DND-41 (cell line): ENCODE measurements around the gene FAM20B.

Experiments
- ATAC-seq: fragments of 200-7000 bp; cut with Tn5 transposase; 3 replicates; pipeline ENCODE4 v1.9.1; 2021; ENCODE audit warnings: low read depth; ENCODE audit not compliant: insufficient read depth
- DNase-seq: peaks from one replicate; pipeline ENCODE4 v3.0.0-alpha.2; 2020
- H2AFZ ChIP-seq: 2 replicates; pipeline ENCODE4 v1.6.0; 2012; ENCODE audit warnings: low read depth, low read length
- H3K27ac ChIP-seq: 2 replicates; pipeline ENCODE4 v1.5.1; 2012; ENCODE audit warnings: low read length, inconsistent platforms
- H3K27me3 ChIP-seq: fragments of 200-600 bp; sonication (generic); 2 replicates; pipeline ENCODE4 v1.6.0; 2012; ENCODE audit warnings: low read length, mild to moderate bottlenecking, inconsistent platforms; ENCODE audit not compliant: insufficient read depth, poor library complexity
- H3K36me3 ChIP-seq: 2 replicates; pipeline ENCODE4 v1.5.1; 2012; ENCODE audit warnings: low read length, inconsistent platforms; ENCODE audit not compliant: insufficient read depth
- H3K4me1 ChIP-seq: 2 replicates; pipeline ENCODE4 v1.5.1; 2012; ENCODE audit warnings: mild to moderate bottlenecking, low read length; ENCODE audit not compliant: insufficient read depth
- H3K4me2 ChIP-seq: 2 replicates; pipeline ENCODE4 v1.6.0; 2012; ENCODE audit warnings: mild to moderate bottlenecking, moderate library complexity, low read length, inconsistent platforms; ENCODE audit not compliant: insufficient read depth
- H3K4me3 ChIP-seq, 2 experiments: fragments of 200-600 bp in 1 of 2; shearing (Covaris generic) in 1 of 2; 2 replicates each; pipeline ENCODE4 v1.5.1; 2012 to 2016; ENCODE audit warnings: inconsistent platforms in 2 of 2, low read length in 2 of 2, mild to moderate bottlenecking in 2 of 2, low read depth in 1 of 2, moderate library complexity in 1 of 2
- H3K79me2 ChIP-seq: 2 replicates; pipeline ENCODE4 v1.6.0; 2012; ENCODE audit warnings: low read length, inconsistent platforms; ENCODE audit not compliant: insufficient read depth
- H3K9ac ChIP-seq: 2 replicates; pipeline ENCODE4 v1.6.0; 2012; ENCODE audit warnings: low read depth, mild to moderate bottlenecking, inconsistent platforms, low read length, moderate library complexity
- H3K9me3 ChIP-seq: 2 replicates; pipeline ENCODE4 v1.5.1; 2012; ENCODE audit warnings: low read length, moderate library complexity, mild to moderate bottlenecking, inconsistent platforms; ENCODE audit not compliant: insufficient read depth, severe bottlenecking
- H4K20me1 ChIP-seq: 2 replicates; pipeline ENCODE4 v1.6.0; 2012; ENCODE audit warnings: low read length; ENCODE audit not compliant: insufficient read depth
- EZH2 ChIP-seq: IDR thresholded peaks from 3 replicates; pipeline ENCODE4 v1.6.1; 2012; ENCODE audit warnings: borderline replicate concordance, low read depth, mild to moderate bottlenecking, moderate library complexity, low read length, inconsistent platforms; ENCODE audit not compliant: severe bottlenecking
- TF ChIP-seq, protein P1 (sequence below): IDR thresholded peaks from 2 replicates; pipeline ENCODE4 v1.5.1; 2012; ENCODE audit warnings: borderline replicate concordance, low read length, moderate library complexity, mild to moderate bottlenecking; ENCODE audit not compliant: poor library complexity, severe bottlenecking; ENCODE audit errors: extremely low read depth

FAM20B gene

DNA sequence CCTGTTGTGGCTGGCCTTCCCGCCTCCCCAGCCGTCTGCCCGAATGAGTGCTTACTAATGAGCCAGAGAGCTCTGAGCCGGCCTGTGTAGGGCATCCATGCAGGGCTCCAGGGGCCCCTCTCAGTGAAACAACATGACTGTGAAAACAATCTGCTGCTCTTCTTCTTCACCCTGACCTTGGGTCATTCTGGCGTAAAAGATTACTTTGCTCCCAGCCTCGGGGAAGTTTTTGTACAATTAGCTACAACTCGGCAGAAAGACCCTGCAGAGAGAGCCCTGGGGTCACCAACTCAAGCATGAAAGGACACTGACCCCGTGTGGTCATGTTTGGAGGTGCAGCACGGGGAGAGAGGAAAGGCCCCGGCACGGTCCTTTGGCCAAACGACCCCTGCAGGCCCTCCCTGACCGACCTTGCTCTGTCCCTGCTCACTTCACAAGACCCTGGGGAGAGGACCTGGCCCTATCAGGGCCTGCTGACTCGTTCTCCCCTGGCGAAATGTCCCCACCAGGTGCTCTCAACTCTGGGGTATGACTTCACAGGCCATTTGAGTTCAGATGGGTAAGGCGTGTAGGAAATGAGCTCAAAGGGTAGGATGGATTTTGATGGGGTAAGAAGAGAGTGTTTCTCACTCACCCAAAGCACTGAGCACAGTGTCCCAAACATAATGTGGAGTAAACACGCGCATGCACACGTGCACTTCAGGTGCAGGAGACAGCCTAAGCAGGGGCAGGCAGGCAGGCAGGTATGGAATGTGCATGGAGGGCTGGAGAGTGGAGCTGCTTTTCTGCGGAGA lies 22.9 kb upstream of the FAM20B start:
- H3K36me3 ChIP-seq: no peaks in the 10 kb centered on the region
- peak overlapping the region; percentile 11; the same call in 1 of the 2 replicates for H3K4me2 ChIP-seq
- ATAC-seq (peak; percentile 90), DNase-seq (peak; percentile 77)
- H3K27me3 ChIP-seq: no peaks in the 10 kb centered on the region
- peaks cover 7% of the 10 kb centered on the region for H3K4me1 ChIP-seq
- TF ChIP-seq, protein P1, sequence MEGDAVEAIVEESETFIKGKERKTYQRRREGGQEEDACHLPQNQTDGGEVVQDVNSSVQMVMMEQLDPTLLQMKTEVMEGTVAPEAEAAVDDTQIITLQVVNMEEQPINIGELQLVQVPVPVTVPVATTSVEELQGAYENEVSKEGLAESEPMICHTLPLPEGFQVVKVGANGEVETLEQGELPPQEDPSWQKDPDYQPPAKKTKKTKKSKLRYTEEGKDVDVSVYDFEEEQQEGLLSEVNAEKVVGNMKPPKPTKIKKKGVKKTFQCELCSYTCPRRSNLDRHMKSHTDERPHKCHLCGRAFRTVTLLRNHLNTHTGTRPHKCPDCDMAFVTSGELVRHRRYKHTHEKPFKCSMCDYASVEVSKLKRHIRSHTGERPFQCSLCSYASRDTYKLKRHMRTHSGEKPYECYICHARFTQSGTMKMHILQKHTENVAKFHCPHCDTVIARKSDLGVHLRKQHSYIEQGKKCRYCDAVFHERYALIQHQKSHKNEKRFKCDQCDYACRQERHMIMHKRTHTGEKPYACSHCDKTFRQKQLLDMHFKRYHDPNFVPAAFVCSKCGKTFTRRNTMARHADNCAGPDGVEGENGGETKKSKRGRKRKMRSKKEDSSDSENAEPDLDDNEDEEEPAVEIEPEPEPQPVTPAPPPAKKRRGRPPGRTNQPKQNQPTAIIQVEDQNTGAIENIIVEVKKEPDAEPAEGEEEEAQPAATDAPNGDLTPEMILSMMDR: peak; percentile 96
- TF ChIP-seq EZH2: no peak
- no peak overlapping the region for H3K27ac ChIP-seq
- no peaks in the 10 kb centered on the region for H3K79me2 ChIP-seq
- no peaks in the 10 kb centered on the region for H3K9me3 ChIP-seq
- H3K9ac ChIP-seq: no peak overlapping the region
- H2AFZ ChIP-seq: peak overlapping the region; percentile 80
- H3K4me3 ChIP-seq: no peak overlapping the region
- H4K20me1 ChIP-seq: no peaks in the 10 kb centered on the region

- H3K27ac ChIP-seq: no peak overlapping the region
- no peak overlapping the region for H3K9ac ChIP-seq
- H3K9me3 ChIP-seq: no peaks in the 10 kb centered on the region
- no peaks in the 10 kb centered on the region for H4K20me1 ChIP-seq
- ATAC-seq: no peak
- TF ChIP-seq, protein P1: no peak
- TF ChIP-seq EZH2: no peak
- H3K4me3 ChIP-seq: no peak overlapping the region
- no peak overlapping the region for H3K4me2 ChIP-seq
- no peak overlapping the region for H2AFZ ChIP-seq
- no peaks in the 10 kb centered on the region for H3K79me2 ChIP-seq
- no peak for DNase-seq
- H3K27me3 ChIP-seq: peaks cover 3% of the 10 kb centered on the region
- H3K36me3 ChIP-seq: no peaks in the 10 kb centered on the region
- peaks cover 7% of the 10 kb centered on the region for H3K4me1 ChIP-seq
Observed at GRCh38 chr1:179003512-179004066, 22.1 kb upstream of the FAM20B start.

DNA sequence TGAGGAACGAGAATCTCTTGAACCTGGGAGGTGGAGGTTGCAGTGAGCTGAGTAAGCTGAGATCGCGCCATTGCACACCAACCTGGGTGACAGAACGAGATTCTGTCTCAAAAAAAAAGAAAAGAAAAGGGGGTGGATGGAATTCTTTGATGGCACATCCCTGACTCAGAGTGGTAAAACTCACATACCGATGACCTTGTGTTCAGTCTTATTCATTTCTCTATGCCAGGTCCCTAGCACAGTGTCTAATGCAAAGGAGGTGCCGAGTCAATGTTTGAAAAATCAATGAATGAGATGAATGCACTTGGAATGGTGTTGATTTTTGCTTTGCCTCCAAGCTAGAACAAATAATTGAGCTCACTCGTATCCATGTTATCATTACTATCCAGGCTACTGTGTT lies 18.5 kb upstream of the FAM20B start:
- H3K27ac ChIP-seq: no peak overlapping the region
- no peak overlapping the region for H3K4me3 ChIP-seq
- no peaks in the 10 kb centered on the region for H3K36me3 ChIP-seq
- H3K9me3 ChIP-seq: no peaks in the 10 kb centered on the region
- peaks cover 7% of the 10 kb centered on the region for H3K4me1 ChIP-seq
- H3K79me2 ChIP-seq: no peaks in the 10 kb centered on the region
- H3K4me2 ChIP-seq: no peak overlapping the region
- no peaks in the 10 kb centered on the region for H4K20me1 ChIP-seq
- no peak overlapping the region for H2AFZ ChIP-seq
- ATAC-seq: no peak
- no peak for DNase-seq
- peaks cover 5% of the 10 kb centered on the region for H3K27me3 ChIP-seq
- H3K9ac ChIP-seq: no peak overlapping the region
- TF ChIP-seq, protein P1: no peak
- TF ChIP-seq EZH2: no peak
